ENCODE measurements around the gene NFAM1.

DNA sequence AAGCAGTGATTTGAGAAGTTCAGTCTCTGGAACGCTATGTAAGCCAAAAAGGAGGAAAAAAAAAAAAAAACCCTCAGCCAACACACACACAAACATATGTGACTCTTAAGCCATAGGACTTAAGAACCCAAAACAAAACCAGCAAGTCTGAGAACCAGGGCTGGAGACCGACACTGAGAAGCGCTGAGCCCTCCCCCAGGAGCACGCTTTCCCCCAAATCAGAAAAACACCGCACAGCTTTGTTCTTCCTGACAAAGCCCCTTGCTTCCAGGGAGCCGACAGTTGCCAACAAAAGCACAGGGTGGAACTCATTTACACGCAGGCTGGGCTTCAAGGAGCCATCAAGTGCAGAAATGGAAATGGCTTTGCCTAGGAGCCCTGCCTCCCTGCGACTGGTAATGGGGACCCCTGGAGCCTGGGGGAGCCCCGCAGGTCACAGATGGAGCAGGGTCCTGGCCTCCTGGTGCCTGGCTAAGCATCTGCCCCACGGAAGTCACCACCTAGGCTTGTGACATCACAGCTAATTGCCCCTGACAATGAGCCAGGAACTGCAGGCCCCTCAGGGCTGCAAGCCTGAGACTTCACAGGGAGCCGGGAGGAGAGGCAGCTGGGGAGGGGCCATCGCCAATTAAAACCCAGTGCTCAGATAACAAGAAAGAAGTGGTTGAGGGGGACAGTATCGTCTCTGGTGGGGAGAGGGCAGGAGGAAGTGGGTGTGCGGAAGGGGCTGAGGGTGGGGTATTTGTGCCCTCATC, 66.9 kb downstream of the NFAM1 start:
- TF ChIP-seq, protein P1, sequence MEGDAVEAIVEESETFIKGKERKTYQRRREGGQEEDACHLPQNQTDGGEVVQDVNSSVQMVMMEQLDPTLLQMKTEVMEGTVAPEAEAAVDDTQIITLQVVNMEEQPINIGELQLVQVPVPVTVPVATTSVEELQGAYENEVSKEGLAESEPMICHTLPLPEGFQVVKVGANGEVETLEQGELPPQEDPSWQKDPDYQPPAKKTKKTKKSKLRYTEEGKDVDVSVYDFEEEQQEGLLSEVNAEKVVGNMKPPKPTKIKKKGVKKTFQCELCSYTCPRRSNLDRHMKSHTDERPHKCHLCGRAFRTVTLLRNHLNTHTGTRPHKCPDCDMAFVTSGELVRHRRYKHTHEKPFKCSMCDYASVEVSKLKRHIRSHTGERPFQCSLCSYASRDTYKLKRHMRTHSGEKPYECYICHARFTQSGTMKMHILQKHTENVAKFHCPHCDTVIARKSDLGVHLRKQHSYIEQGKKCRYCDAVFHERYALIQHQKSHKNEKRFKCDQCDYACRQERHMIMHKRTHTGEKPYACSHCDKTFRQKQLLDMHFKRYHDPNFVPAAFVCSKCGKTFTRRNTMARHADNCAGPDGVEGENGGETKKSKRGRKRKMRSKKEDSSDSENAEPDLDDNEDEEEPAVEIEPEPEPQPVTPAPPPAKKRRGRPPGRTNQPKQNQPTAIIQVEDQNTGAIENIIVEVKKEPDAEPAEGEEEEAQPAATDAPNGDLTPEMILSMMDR (IDR thresholded peaks at IDR 0.05; ENCODE audit: low read depth, low read length, poor library complexity, severe bottlenecking) = no peak
- TF ChIP-seq EZH2phosphoT487 (IDR thresholded peaks at IDR 0.05; ENCODE audit: borderline replicate concordance, low read length) = no peak

Data from DOHH2 (cell line).